DMS79 treated with DMSO at 0.1 percent for 48 hours (cell line): ENCODE results near the gene MATN3.

ENCODE experiments used
- DNase-seq: peaks from one replicate; lab custom pipeline; 2025; lab: John Stamatoyannopoulos, UW

MATN3 gene

DNA sequence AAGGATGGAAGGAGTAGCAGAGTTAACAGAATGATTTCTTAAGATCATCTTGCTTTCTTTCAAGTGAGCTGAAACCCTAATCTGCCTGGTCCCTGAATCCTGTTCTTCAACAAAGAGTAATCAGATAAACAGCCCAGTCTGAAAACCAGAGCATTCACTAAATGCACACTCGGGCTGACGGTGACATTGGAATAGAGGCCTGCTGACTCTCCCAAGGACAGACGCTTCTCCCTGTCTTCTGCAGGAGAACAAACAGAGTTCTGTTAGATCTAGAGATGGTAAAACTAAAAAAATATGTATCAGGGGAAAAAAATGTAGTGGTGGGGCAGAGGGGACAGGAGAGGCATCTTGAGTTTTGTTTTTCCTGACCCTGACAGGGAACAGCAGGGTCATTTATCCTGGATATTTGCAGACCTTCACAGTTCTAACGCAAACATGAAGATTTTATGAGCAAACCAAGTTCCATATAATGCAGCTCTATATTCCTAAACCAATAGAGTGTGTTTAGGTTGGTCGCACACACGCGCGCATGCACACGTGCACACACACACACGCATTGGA, 7.3 kb downstream of the MATN3 start:
- no peak for DNase-seq

DNA sequence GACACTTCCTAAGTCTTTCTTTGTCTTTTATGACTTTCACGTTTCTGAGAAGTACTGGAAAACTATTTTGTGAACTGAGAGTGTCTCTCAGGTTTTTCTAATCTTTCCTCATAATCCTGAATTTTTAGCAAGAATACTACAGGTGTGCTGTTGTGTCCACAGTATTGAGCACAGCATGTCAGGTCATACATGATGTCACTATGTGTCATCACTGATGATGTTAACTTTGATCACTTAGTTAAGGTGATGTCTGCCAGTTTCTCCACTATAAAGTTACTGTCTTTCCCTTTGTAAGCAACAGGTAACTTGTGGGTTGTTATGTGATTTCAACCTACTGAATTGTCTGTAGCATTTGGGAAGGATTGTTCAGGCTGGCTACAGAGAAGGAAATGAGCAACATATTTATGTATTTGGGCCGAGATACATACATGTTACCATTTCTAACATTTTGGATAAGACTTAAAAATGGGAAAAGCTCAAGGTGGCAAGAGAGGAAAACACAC, 11.1 kb downstream of the MATN3 start:
- DNase-seq, result no peak

DNA sequence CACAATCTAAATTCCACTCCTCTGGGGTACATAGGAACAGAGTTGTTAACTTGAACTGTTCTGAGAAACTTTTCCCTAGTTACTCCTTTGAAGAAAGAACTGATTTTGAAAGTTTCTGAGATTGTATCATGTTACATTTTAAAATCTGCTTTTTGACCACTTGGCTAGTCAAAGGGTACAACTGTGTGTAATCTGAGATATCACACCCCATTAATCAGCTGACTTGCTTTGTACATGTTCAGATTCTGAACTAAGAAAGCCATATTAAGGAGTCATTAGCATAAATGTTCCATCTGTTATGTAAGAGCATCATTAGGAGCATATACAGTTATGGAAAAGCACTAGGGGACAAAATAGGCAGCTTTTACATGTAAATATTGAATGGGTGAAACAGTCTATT, 18.7 kb downstream of the MATN3 start:
- no peak for DNase-seq

DNA sequence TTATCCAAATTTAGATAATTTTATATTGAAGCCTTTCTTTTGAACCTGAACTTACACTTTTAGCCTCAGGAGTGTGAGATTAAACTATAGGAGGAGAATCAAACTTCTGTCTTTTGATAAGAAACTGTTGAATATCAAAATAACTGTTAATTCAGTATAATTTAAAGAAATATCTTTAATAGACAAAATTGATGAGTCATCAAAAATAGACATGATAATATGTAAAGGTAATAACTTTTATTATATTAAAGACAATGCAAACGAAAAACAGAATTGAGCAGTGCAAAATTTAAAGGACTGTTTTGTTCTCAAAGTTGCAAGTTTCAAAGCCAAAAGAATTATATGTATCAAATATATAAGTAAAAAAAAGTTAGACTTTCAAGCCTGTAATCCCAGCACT, 20.6 kb downstream of the MATN3 start:
- no peak for DNase-seq

DNA sequence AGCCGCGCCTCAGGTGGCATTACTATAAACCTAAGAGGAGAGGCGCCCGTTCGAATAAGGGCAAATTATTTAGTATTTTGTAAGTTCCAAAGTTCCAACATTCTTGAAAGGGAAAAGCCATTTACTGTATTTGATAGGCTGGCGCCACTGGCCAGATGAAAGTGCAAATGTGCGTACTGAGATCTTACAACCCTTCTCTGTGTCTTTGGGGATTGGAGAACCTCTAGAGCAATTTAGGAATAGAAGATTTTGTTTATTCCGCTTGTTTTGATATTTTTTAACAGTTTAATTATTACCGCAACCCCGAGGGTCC, 22.1 kb downstream of the MATN3 start:
- no peak for DNase-seq

DNA sequence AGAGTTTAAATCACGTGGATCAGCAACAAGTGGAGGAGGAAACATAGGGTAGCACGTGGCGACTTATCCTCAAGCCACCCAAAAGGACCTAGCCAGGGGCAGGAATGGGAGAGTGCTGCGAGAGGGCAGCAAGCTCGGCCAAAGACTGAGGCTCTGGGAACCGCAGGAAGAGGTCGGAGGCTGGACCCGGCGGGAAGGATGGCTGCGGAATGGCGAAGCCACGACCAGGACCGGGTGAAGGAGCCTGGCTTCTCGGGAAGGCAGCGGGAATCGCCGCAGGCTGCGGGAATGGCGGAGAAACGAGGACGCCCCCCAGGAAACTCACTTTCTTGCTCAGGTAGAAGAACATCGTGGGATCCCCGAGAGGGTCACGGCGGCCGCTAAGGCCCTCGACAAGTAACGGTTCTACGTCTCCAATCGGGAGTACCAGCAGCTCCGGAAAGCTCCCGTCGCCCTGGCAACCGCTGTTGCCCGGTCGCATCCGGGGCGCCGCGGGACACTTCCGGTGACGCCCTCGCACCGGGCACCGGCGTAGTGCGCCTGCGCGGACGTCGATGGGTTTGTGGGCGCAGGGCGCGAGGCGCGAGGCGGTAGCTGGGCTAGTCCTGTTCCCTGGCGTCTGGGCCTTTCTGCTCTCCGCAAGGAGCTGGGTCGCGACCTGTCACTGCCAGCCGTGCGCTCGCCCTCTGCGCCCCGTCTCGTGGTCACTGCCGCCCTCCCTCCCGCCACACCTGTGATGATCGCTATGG, 22.6 kb downstream of the MATN3 start, which contains the start of gene WDR35:
Gene WDR35 (minus strand): TSS at position 439 of the 749 bp plus-strand sequence. CDS start 90 bp downstream, at position 349.
- peak; percentile 78 for DNase-seq

DNA sequence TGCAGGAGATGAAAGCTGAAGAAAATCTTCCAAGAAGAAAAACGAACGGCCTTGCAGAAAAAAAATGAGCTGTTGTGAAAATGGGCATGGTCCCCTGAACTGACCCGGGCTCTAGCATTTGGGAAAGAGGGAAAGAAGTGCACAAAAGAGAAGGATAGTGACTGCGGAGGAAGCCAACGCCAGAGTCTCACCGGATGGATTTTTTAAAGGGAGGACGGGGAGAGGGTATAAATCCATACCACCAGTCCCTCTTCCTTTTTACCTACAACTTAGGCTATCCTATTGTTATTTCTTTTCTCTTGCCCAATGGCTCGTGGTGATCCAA, 23.2 kb downstream of the MATN3 start:
- DNase-seq, result no peak

DNA sequence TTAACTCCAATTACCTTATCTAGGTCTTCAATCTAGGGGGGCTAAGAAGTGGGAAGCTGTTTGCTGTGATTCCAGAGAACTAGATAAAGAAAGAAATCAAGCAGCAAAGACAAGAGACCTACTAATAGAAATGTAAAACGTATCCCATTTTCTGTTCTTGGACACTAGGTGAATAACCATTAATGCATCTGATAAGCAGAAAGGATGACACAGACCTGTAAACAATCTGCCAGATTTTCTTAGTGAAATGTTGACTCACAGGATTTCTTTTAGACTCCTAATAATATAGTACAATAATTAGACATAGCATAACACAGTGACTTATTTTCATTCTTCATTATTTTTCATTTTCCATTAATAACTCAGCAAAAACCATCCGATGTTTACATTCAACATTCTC, 23.9 kb downstream of the MATN3 start:
- DNase-seq, result no peak

DNA sequence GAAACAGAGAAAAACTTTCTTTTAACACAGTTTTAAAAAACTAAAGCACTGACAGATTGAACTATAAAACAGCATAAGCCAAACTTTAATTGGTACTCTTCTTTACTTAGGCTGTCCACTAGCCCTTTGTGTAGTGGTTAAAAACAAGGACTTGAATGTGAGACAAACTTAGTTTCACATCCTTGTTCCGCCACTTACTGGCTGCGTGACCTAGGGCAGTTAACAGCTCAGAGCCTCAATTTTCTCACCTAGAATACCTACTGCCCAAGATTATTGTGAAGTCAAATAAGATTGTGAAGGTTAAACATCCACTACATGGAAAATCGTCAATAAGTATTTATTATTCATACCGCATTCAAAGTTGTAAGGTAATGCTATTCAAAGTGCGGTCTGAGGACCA, 24.5 kb downstream of the MATN3 start:
- no peak for DNase-seq

DNA sequence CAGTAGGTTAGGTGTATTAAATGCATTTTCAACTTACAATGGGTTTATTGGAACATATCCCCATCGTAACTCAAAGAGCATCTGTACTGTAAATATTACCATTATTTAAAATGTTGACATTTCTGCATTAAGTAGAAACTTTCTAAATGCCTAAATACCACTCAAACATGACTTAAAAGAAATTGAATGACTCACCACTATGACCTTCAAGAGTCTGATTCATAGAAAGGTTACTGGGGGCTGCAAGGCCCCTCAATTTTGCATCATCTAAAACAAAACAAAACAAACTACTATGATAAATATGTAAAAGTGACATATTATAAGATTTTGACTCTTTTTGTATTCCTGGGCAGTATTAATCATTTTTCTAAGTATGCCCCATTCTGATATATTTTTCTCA, 30.2 kb downstream of the MATN3 start:
- DNase-seq, result no peak

DNA sequence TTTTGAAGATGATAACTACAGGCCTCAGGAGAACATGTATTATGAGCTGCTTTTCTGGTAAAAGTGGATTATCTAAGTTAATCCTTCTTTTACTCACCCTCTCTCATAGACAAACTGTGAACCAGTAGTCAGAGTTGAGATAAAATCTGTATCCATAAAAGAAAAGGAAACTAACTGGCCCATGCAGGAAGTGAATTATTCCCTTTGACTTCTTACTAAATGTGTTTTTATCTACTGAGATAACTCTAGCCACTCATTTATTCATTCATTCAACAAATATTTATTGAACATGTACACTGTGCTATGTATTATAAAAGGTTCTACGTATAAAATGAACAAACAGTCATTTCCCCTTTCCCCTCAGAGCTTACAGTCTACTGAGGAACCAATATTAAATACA, 32.5 kb downstream of the MATN3 start:
- DNase-seq, result no peak

DNA sequence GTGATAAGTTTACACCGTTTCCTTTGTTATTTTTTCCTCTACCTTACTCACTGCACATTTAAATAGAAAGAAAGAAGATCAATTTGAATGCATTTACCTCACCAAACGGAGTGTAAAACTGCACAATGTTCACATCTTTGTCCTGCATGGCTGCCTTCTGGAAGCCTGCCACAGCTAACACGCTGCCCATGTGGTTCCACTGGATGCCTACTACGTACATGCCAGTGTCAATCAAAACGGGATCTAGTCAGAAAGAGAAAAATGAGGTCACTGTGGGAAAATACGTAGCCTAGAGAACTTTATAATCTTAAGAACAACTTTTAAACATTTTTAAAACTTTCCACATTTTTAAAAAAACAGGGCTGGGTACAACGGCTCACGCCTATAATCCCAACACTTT, 39.0 kb downstream of the MATN3 start:
- DNase-seq, result no peak

DNA sequence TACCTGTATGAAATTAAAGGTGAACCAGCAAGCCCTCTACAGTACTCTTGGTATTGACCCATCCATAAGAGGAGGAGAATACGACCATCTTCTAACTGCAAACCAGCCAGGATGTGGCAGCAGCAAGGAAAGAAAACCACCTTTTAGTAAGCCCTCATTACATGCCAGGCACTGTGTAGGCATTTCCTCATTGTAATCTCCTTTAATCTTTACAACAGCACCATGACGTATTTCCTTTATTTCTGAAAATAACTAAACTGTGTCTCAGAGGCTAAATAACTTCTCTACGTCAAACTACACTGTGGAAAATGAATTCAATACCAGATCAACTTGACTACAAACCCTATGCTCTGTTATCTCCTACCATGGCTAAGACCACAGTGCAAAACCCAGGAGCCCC, 40.8 kb downstream of the MATN3 start:
- no peak for DNase-seq

DNA sequence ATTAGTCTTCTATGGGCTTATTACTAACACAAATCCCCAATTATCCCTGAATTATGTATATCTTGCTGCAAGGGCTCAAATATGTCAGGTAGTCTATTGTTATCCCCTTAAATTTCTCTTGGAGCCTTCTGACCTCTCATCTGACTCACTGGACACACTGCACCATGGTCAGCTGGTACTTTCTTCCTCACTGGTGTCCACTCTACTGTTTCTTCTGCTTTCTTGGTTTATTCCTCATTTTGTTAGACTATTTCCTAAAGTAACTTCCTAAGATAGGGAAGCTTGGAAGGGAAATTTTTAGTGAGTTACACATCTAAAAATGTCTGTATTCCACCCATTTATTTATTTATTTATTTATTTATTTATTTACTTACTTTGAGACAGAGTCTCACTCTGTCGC, 49.1 kb downstream of the MATN3 start:
- DNase-seq, result no peak

DNA sequence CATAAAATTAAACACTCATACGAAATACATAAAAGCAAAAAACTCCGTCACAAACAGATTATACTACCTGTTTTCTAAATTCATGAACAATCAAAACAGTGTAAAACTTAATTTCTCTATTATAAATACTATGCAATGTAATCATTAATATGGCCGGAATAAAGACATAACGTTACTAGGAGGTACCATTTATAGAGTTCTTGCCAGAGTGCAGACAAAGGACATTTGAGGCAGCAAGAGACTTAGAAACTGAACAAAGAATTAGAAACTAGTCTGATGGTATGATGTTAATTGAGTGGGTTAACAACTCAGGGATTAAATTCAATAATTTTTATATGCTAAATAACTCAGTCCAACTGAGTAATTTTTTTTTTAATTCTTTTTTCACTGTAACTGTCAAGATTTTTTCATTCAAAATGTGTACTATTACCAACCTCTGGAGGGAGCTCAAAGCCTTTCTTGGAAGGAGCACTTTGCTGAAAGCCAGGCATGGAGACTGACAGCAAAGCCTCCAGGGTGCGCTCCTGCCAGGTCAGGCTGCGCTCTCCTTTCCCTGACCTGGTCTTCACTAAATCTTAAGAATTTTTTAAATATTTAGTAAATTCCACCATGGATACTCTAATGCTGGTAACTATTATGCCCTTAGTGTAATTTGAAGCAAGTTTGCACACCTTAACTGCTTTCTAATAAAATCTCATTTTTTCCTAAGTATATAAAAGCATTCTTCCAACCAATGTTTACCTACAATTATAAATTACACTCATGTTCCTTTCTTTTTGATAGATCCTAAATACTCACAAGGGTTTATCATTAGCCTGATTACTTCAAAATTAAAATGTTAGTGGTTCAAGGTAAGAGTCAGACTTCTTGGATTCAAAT, 56.7 kb downstream of the MATN3 start:
- peak; percentile 55 for DNase-seq

DNA sequence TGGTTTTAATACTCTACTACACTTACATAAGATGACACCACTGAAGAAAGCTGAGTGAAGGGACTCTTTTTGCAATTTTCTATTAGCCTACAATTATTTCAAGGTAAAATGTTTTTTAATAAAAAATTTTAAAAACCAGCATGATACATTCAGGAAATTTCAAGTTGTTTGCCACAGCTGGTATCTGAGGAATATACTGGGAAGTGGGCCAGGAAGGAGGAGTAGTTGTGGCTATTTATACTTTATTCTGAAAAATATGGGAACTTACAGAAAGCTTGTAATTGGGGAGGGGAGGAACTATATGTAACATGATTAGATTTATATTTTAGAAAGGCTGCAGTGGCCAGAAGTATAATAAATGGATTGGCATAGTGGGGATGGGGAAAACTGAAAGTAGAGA, 63.4 kb downstream of the MATN3 start:
- no peak for DNase-seq

DNA sequence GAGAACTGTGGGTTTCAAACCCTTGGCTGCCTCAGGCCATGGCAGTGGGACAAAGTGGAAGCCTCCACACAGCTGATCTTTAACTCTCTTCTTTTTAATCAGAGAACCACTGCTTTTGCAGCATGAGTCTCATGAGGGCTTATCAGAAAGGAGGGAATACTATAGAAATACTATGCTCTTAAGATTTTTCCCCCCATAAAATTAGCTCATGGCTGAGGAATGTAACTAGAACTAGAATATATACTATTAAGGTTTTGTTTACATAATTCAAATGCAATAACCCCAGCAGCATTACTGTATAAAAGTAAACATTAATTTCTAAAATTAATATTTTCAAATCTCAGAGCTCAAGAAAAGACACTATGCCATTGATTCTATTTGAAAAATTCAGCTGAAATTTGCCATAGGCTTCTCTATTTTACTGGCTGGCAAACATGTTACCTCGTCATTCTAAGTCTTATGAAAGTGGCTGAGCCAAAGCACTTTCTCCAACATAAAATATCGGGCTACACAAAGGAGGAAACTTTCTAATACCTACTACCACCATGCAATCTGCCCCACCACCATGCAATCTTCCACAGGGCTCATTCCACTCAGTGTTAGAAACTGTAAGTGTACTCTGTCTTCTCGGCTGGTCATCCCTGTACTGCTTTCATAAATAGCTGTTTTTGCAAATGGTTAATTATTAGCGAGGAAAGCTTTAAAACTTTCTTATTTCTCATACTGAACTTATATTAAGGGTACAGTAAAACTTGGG, 65.1 kb downstream of the MATN3 start:
- no peak for DNase-seq

DNA sequence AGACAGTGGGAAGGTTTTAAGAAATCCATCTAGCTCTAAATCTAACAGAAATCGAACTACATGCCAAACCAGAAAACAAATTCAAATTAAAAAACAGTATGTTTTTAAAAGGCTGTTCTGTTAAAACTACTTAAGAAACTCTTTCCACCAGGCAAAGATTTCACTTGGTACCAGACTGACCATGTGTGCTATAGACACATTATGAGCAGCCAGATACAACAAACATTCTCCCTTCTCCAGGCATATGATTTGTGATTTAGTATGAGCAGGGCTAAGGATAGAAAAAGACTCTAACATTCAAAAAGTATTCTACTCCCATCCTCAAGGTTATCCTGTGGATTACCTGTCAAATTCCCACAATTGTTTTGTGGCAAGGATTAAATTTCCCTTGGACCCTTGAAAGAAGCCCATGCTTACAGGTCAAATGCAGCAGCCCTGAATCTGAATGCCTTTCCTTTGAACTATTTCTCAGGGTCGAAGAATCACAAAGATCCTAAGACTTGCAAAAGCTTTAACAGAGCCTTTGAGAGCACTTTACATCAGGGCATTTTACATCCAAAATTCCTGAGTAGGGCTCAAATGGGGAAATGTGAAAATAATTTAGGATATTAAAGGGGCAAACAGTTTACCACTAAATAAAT, 68.1 kb downstream of the MATN3 start:
- DNase-seq, result no peak

DNA sequence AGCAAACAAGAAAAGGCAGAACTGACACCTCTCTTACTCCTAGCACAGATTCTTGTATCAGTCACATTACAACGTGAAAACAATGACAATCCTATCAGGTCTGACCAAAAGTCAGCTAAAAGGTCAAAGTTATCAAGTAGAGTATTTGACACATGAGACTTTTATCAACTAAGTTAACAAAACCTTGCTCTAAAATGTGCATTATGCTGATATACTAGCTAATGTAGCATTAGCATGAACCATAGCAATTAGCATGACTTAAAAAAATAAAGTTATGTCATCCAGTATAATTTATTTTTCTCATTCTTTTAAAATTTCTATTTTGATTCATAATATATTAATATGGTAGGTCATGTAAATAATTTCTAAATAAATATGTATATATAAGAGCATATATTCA, 69.3 kb downstream of the MATN3 start:
- no peak for DNase-seq

DNA sequence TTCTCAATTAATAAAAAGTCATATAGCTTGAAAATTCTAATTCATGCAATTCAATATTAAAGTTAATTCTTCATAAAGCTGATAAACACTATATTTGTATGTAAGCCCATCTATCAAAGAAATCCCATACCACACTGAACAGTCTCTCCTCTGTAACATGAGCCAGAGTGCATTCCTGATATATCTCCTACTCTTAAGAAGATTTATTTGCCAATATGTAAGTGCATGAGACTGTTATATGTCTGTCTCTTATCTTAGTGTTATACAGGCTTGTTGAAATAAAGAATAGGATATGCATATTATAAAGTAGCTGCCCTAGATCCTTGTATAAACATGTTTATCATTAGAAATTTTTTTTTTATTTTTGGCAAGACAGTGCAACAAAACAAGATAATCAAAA, 70.3 kb downstream of the MATN3 start:
- no peak for DNase-seq
